Cerebellar nuclear complex (tissue), 1 donor: ENCODE results near the gene URI1.

ENCODE experiments used
- DNase-seq, 2 experiments: peaks; one replicate each; lab custom pipeline; 2025; lab: John Stamatoyannopoulos, UW

URI1 gene

DNA sequence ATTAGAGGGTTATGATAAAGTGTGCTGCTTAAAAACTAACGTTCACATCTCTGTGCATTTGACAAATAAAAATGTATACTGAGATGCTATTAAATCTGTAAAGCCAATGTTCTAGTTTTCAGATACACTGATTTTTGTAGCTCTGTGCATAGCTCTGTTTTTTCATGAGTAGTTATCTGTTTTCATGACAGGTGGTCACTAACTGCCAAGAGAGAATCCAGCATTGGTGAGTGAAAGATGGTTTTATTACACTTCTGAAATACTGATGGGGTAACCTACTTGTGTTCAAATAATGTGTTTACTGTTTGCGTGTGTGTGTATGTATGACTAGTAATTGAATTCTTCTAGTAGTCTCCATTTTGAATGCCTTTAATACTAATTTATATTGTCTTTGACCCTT is 29.0 kb downstream of the URI1 start:
- DNase-seq, result no peak

- no peak for DNase-seq
Observed at GRCh38 chr19:29971648-29972047, 29.6 kb downstream of the URI1 start.

- no peak for DNase-seq
Observed at GRCh38 chr19:29974701-29975100, 32.7 kb downstream of the URI1 start.

- no peak for DNase-seq
Observed at GRCh38 chr19:29976151-29976943, 34.3 kb downstream of the URI1 start.

DNA sequence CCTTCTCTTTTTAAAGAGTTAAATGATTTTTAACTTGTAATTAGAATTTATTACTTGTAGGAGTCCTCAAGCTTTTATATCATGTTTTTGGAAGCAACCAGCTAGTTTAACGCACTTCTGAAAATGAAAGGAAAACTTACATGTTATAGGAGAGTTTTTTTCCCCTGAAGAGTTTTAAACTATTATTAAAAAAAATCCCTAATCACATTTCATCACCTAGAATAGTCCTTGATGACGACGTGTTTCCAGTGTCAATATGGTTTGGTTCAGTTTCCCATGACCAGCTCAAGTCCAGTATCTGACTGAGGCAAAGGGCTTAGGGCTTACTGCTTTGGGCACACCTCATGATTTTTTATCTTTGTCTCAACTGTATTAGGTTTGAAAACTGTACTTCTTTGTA is 36.0 kb downstream of the URI1 start:
- DNase-seq, result no peak

DNA sequence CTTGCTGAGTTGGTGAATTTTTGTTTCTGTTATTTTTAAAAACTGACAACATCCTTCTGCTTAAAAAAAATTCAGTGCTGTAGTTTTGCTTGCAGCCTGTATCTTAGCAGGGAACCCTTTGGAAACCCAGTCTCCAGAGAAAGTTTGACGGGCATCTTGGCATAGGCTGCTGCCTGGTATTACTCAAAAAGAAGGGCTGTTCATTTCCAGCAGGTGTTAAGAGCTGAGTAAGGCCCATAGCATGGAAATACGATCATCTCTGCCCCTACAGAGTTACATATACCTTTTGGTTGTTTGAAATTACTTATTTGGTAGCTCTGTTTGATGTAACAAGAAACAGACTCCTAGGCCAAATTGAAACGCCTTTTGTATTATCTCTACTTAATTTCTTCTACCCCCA is 41.5 kb downstream of the URI1 start:
- no peak for DNase-seq

GRCh38 chr19:29985196-29985595 is 43.2 kb downstream of the URI1 start:
- DNase-seq, result no peak

- DNase-seq, result no peak
Observed at GRCh38 chr19:29988351-29988750, 46.3 kb downstream of the URI1 start.

- DNase-seq, result no peak
Observed at GRCh38 chr19:29992233-29992867, 50.3 kb downstream of the URI1 start.

- no peak for DNase-seq
Observed at GRCh38 chr19:29999490-29999889, 57.5 kb downstream of the URI1 start.

DNA sequence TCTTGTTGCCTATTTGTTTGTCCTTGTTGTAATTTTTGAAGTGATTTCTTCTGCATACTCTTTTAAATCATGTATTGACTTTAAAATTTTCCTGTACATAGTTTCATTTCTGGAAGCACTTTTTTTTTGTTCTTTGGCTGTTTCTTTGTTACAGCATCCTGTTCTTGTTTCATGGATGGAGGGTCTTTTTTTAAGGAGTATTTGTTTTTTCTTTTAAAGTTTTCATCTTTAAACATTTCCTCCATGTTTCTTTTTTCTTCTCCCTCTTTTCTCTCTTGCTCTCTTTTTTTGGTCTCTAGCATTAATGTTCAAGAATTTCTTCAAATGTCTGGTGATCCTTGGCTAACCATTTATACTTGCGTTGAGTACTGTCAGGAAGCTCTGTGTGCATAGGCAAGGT is 58.8 kb downstream of the URI1 start:
- DNase-seq, result no peak

DNA sequence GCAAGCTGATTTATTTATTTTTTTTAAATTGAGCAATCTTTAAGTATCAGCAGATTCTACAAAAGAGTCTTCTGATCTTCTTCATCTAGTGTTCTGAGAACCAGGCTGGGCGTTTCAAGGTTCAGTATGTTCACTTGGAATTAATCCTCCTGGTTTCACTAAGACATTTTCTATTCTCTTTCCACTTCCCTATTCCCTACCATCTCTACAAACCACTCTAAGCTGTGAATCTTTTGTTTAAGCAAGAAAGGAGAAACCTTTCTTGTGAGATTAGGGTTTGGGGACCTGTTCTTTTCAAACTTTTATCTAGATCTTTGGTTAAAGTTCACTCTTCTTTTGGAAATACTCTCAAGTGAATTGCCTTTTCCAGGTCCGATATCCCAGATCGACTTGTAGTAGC is 59.3 kb downstream of the URI1 start:
- no peak for DNase-seq

DNA sequence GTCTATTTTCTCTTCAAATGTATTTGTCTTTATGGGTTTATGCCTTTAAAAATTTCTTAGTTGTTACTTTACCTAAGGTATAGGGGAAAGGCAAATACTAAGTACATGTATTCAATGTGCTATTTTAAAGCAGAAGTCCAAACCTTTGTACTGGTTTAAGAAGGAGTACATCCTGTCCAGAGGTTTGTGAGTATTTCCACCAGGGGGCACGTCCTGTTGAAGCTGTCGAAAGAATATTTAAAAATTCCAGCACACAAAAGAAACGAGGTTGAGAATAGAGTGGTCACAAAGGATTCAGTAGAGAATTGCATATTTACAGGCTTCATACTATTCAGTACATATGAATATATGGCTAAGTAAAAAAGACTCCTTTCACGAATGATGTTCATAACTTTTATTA is 59.8 kb downstream of the URI1 start:
- DNase-seq, result no peak

DNA sequence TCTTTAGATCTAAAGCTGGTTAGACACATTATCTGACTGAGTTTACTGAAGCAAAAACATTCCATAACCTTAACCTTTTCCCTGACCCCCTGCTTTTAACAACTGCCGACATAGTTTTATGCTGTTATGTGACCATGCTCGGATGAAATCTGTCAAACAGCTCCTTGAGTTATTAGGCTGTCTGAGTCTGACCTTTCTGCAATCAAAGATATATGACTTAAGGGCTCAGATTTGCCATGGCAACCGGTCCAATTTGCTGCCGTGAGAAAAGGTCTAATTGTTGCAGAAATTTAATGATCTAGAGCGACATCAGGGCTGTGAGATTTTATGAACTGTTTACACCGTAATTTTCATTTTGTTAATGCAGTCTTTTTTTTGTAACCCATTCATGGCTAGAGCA is 61.8 kb downstream of the URI1 start:
- DNase-seq, result no peak

- DNase-seq, result no peak
Observed at GRCh38 chr19:30004403-30004802, 62.4 kb downstream of the URI1 start.

- DNase-seq, result no peak
Observed at GRCh38 chr19:30006207-30006606, 64.2 kb downstream of the URI1 start.

- no peak for DNase-seq
Observed at GRCh38 chr19:30008169-30008568, 66.1 kb downstream of the URI1 start.

DNA sequence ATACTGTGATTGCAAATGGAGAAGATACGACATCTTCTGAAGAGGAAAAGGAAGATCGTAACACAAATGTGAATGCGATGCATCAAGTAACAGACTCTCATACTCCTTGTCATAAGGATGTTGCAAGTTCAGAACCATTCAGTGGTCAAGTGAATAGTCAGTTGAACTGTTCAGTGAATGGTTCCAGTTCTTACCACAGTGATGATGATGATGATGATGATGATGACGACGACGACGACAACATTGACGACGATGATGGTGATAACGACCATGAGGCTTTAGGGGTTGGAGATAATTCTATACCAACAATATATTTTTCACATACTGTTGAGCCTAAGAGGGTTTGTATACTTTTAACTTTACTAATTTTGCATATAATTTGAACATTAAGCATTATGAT is 67.0 kb downstream of the URI1 start:
- no peak for DNase-seq

- DNase-seq, result no peak
Observed at GRCh38 chr19:30011051-30011578, 69.1 kb downstream of the URI1 start.

GRCh38 chr19:30014770-30015169 is 72.7 kb downstream of the URI1 start:
- no peak for DNase-seq

DNA sequence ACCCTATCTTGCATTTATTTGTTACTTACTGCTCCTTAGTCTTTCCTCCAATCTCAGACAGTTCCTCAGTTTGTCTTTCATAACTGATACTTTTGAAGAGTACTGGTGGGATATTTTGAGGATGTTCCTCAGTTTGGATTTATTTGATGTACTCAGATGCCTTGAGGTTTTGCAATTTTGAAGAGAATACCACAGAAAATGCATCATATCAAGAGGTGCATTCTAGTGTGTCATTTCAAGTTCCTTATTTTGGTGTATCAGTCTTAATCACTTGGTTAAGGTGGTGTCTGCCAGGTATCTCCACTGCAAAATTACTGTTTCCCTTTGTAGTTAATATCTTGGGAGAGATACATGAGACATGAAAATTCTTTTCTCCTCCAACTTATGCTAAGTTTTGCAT is 75.1 kb downstream of the URI1 start:
- DNase-seq, result no peak

GRCh38 chr19:30020189-30020588 is 78.2 kb downstream of the URI1 start:
- no peak for DNase-seq

GRCh38 chr19:30022659-30023058 is 80.6 kb downstream of the URI1 start:
- DNase-seq, result no peak

GRCh38 chr19:30023330-30023729 is 81.3 kb downstream of the URI1 start:
- DNase-seq, result no peak
